Ramos (cell line): Measurements from ENCODE around the gene MT3.
"Not testable (repeated sequence)": the region's sequence is repeated elsewhere in the genome, so short reads cannot be mapped to it uniquely, and the experiment has no call there.

Experiments used
- in situ Hi-C: fragments of 300-500 bp; cut with MboI; formaldehyde crosslinking; loops from one replicate; pipeline ENCODE4 v1.14.3; 2022; ENCODE audit warnings: low sequenced_read_pairs; ENCODE audit not compliant: unreplicated experiment

Gene MT3

GRCh38 chr16:56576585-56577299 lies 12.6 kb upstream of the MT3 start:
- in situ Hi-C loops = loop anchor here (10.0 kb wide), 1 partner anchor 128 kb away; no protein-coding TSS in a partner anchor

- in situ Hi-C loops = loop anchor here (10.0 kb wide), 1 partner anchor 128 kb away; no protein-coding TSS in a partner anchor
Observed at GRCh38 chr16:56577300-56577625, 12.1 kb upstream of the MT3 start.

GRCh38 chr16:56580391-56581048 lies 8.8 kb upstream of the MT3 start:
- in situ Hi-C loops = no loop called here

GRCh38 chr16:56582911-56583310 lies 6.4 kb upstream of the MT3 start:
- in situ Hi-C loops = not testable (repeated sequence)

GRCh38 chr16:56583351-56584168 lies 5.8 kb upstream of the MT3 start:
- in situ Hi-C loops = no loop called here

- in situ Hi-C loops = no loop called here
Observed at GRCh38 chr16:56584276-56584675, 5.1 kb upstream of the MT3 start.

GRCh38 chr16:56588781-56589140 lies 567 bp upstream of the MT3 start:
- in situ Hi-C loops = no loop called here

- in situ Hi-C loops = no loop called here
Observed at GRCh38 chr16:56591377-56592060, 2.2 kb downstream of the MT3 start.

- in situ Hi-C loops = no loop called here
Observed at GRCh38 chr16:56593573-56594291, 4.4 kb downstream of the MT3 start.

GRCh38 chr16:56594292-56594619 lies 4.9 kb downstream of the MT3 start:
- in situ Hi-C loops = no loop called here

GRCh38 chr16:56600398-56600999 lies 11.2 kb downstream of the MT3 start:
- in situ Hi-C loops = no loop called here

- in situ Hi-C loops = no loop called here
Observed at GRCh38 chr16:56601325-56601724, 12.0 kb downstream of the MT3 start.

GRCh38 chr16:56603589-56603988 lies 14.3 kb downstream of the MT3 start:
- in situ Hi-C loops = no loop called here

GRCh38 chr16:56604966-56605365 lies 15.6 kb downstream of the MT3 start:
- in situ Hi-C loops = no loop called here

- in situ Hi-C loops = no loop called here
Observed at GRCh38 chr16:56605475-56605874, 16.1 kb downstream of the MT3 start.

- in situ Hi-C loops = no loop called here
Observed at GRCh38 chr16:56606071-56606475, 16.7 kb downstream of the MT3 start.

- in situ Hi-C loops = no loop called here
Observed at GRCh38 chr16:56606476-56607108, 17.3 kb downstream of the MT3 start.

GRCh38 chr16:56607109-56607618 lies 17.8 kb downstream of the MT3 start:
- in situ Hi-C loops = no loop called here

- in situ Hi-C loops = no loop called here
Observed at GRCh38 chr16:56607675-56608042, 18.3 kb downstream of the MT3 start.
